ENCODE results near the gene USF1. TPM values are rescaled to one million over a fixed set of nuclear protein-coding genes. Genes with fewer than 3 reads are reported as not detected.

Gene USF1
- total RNA-seq, 1 donor from 2014 or later, result 66.4 TPM

DNA sequence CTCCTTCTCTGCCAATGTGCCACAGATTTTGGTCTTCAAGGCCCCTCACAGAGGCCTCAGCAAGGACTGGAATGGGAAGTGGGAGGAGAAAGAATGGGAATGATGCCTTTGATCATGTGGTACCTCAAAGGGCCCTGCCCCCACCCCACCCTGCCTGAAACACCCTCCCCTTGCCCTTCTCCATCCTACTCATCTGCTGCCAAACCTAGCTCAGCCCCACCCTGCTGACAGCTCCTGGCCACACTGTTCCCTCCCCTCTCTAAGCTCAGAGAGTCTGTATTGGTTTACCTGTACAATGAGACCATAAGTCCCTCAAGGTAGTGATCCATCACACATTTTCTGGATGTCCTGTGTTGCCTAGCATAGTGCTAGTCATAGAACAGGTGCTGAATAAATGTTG is 30.6 kb upstream of the USF1 start:
- Mint-ChIP-seq H3K4me3 (no peak overlapping the region), H3K27me3 (ENCODE audit: low read depth) (no peaks in the 10 kb centered on the region), H3K36me3 (peaks cover 15% of the 10 kb centered on the region), H3K9me3 (no peaks in the 10 kb centered on the region), H3K4me1 (peaks cover 14% of the 10 kb centered on the region), H3K27ac (no peak overlapping the region)
- TF ChIP-seq CTCF (IDR thresholded peaks at IDR 0.05; ENCODE audit: unreplicated experiment), result no peak
- no peak for DNase-seq (ENCODE audit: low spot score in 2 of 2, unreplicated experiment in 2 of 2)

- no peak for TF ChIP-seq CTCF (IDR thresholded peaks at IDR 0.05; ENCODE audit: unreplicated experiment)
- Mint-ChIP-seq H3K27ac (peak overlapping the region; percentile 20), H3K27me3 (ENCODE audit: low read depth) (no peaks in the 10 kb centered on the region), H3K4me3 (no peak overlapping the region), H3K4me1 (peaks cover 8% of the 10 kb centered on the region), H3K9me3 (no peaks in the 10 kb centered on the region), H3K36me3 (peaks cover 10% of the 10 kb centered on the region)
- no peak for DNase-seq (ENCODE audit: low spot score in 2 of 2, unreplicated experiment in 2 of 2)
Measured at GRCh38 chr1:161074676-161075368, 29.0 kb upstream of the USF1 start.

DNA sequence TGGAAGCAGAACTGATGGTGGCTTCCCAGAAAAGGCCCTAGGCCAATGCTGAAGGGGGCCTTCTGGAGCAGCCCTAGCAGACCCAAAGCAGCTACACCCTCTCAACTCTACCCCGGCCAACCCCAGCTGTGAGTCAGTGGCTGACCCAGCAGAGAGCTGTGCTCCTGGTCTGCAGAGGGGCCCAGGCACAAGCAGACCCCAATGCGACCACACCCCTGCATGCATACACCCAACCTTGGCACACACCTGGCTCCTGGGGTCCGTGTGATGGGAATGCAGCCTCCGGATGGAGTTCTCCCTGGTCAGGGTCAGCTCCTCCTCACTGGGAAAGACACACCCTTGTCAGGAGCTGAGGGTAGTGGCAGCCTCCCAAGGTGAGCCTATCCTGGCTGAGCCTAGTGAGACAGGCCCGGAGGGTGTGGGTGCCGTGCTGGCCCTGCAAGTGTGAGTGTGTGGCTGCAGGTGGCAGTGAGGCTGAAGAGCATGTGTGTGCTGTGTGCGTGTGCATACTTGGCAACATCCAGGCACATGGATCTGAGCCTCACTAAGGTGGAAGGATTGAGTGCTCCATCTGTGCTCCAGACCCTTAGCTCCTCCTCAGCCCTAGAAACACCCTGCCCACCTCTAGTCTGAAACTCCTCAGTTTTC is 27.8 kb upstream of the USF1 start:
- H3K27ac Mint-ChIP-seq, result no peak overlapping the region
- no peaks in the 10 kb centered on the region for H3K27me3 Mint-ChIP-seq (ENCODE audit: low read depth)
- H3K9me3 Mint-ChIP-seq, result no peaks in the 10 kb centered on the region
- H3K4me3 Mint-ChIP-seq, result no peak overlapping the region
- TF ChIP-seq CTCF (IDR thresholded peaks at IDR 0.05; ENCODE audit: unreplicated experiment), result no peak
- peaks cover 4% of the 10 kb centered on the region for H3K36me3 Mint-ChIP-seq
- DNase-seq (ENCODE audit: low spot score in 2 of 2, unreplicated experiment in 2 of 2), result no peak
- peaks cover 8% of the 10 kb centered on the region for H3K4me1 Mint-ChIP-seq

GRCh38 chr1:161072751-161073449 is 27.1 kb upstream of the USF1 start:
- no peak overlapping the region for H3K4me3 Mint-ChIP-seq
- H3K27ac Mint-ChIP-seq, result no peak overlapping the region
- peaks cover 4% of the 10 kb centered on the region for H3K36me3 Mint-ChIP-seq
- TF ChIP-seq CTCF (IDR thresholded peaks at IDR 0.05; ENCODE audit: unreplicated experiment), result no peak
- peaks cover 8% of the 10 kb centered on the region for H3K4me1 Mint-ChIP-seq
- no peaks in the 10 kb centered on the region for H3K27me3 Mint-ChIP-seq (ENCODE audit: low read depth)
- no peak for DNase-seq (ENCODE audit: low spot score in 2 of 2, unreplicated experiment in 2 of 2)
- H3K9me3 Mint-ChIP-seq, result no peaks in the 10 kb centered on the region

- no peak for DNase-seq (ENCODE audit: low spot score in 2 of 2, unreplicated experiment in 2 of 2)
- Mint-ChIP-seq H3K4me3 (no peak overlapping the region), H3K27ac (no peak overlapping the region)
Measured at GRCh38 chr1:161071886-161072371, 26.2 kb upstream of the USF1 start.

More at GRCh38 chr1:161071886-161072371, 26.2 kb upstream of the USF1 start:
- H3K36me3 Mint-ChIP-seq, result peaks cover 4% of the 10 kb centered on the region
- no peaks in the 10 kb centered on the region for H3K9me3 Mint-ChIP-seq
- H3K27me3 Mint-ChIP-seq (ENCODE audit: low read depth), result no peaks in the 10 kb centered on the region
- TF ChIP-seq CTCF (IDR thresholded peaks at IDR 0.05; ENCODE audit: unreplicated experiment), result peak; percentile 39
- H3K4me1 Mint-ChIP-seq, result peaks cover 8% of the 10 kb centered on the region

Data from mesothelial cell of epicardium (in vitro differentiated cells).